GM12878 (cell line): Measurements from ENCODE around the gene CFHR2. TPM values are rescaled to one million over a fixed set of nuclear protein-coding genes. Genes with fewer than 3 reads are reported as not detected.
"Not testable (repeated sequence)": the region's sequence is repeated elsewhere in the genome, so short reads cannot be mapped to it uniquely, and the experiment has no call there.

ENCODE experiments used
- ATAC-seq: fragments of 200-7000 bp; cut with Tn5 transposase; 3 replicates; pipeline ENCODE4 v1.9.1; 2020; ENCODE audit warnings: mild to moderate bottlenecking, moderate library complexity
- BruUV-seq: library from RNA; stranded (reverse); fragments of 400-500 nt; replicated peaks from 2 replicates; lab custom pipeline; 2021; lab: Mats Ljungman, UMichigan
- CTCF ChIA-PET: fragments of 300-600 bp; sonication (Branson Sonifier 250); formaldehyde crosslinking; extraction: SDS; loops from one replicate; lab custom pipeline; 2021; ENCODE audit warnings: inconsistent platforms; lab: Yijun Ruan, JAX
- POLR2A ChIA-PET: fragments of 350-600 bp; formaldehyde crosslinking; extraction: SDS; loops from one replicate; lab custom pipeline; 2021; ENCODE audit warnings: inconsistent platforms; lab: Charles Lee
- RAD21 ChIA-PET: fragments of 300-600 bp; sonication (Branson Sonifier 250); formaldehyde crosslinking; loops from one replicate; lab custom pipeline; 2023; ENCODE audit warnings: antibody characterized with exemption; ENCODE audit not compliant: unreplicated experiment; lab: Charles Lee
- SMC1A ChIA-PET: fragments of 300-600 bp; sonication (Branson Sonifier 250); formaldehyde crosslinking; loops from one replicate; lab custom pipeline; 2023; ENCODE audit not compliant: unreplicated experiment, uncharacterized antibody; lab: Charles Lee
- DNase-seq: peaks from one replicate; pipeline ENCODE4 v3.0.0-alpha.2; 2011; ENCODE audit warnings: low read depth, low spot score
- FAIRE-seq: peaks from 3 replicates; lab custom pipeline; 2011; peaks lifted over from hg19 to GRCh38; lab: Jason Lieb, UNC
- H2AFZ ChIP-seq: 2 replicates; pipeline ENCODE4 v1.6.0; 2011; ENCODE audit warnings: low read depth, low read length, control low read depth; ENCODE audit not compliant: control insufficient read depth
- H3K27ac ChIP-seq: 2 replicates; pipeline ENCODE4 v1.5.1; 2011; ENCODE audit warnings: control low read depth; ENCODE audit not compliant: control insufficient read depth, insufficient read depth
- H3K27me3 ChIP-seq, 2 experiments: replicated peaks in 1 of 2; 2 replicates each; pipeline versions ENCODE4 v1.6.0 to v1.6.1; 2011; ENCODE audit warnings: low read length in 1 of 2; ENCODE audit not compliant: control insufficient read depth in 2 of 2, insufficient read depth in 2 of 2
- H3K36me3 ChIP-seq, 2 experiments: 2 replicates each; pipeline ENCODE4 v1.5.1; 2011; ENCODE audit warnings: low read length in 1 of 2; ENCODE audit not compliant: control insufficient read depth in 2 of 2, insufficient read depth in 2 of 2
- H3K4me1 ChIP-seq: 2 replicates; pipeline ENCODE4 v1.6.1; 2011; ENCODE audit warnings: mild to moderate bottlenecking, low read length, moderate library complexity, mixed read lengths; ENCODE audit not compliant: control insufficient read depth, insufficient read depth
- H3K4me2 ChIP-seq: 2 replicates; pipeline ENCODE4 v1.6.0; 2011; ENCODE audit warnings: control low read depth; ENCODE audit not compliant: control insufficient read depth, insufficient read depth
- H3K4me3 ChIP-seq: fragments of 200-600 bp; sonication (generic); 2 replicates; pipeline ENCODE4 v1.5.1; 2016
- H3K79me2 ChIP-seq: 2 replicates; pipeline ENCODE4 v1.6.0; 2011; ENCODE audit warnings: low read length; ENCODE audit not compliant: control insufficient read depth, insufficient read depth
- H3K9ac ChIP-seq: 2 replicates; pipeline ENCODE4 v1.8.0; 2011; ENCODE audit warnings: low read length, control low read depth, mixed read lengths; ENCODE audit not compliant: control insufficient read depth, insufficient read depth
- H3K9me3 ChIP-seq: replicated peaks from 3 replicates; pipeline ENCODE4 v1.5.1; 2011; ENCODE audit warnings: mild to moderate bottlenecking, low read length; ENCODE audit not compliant: control insufficient read depth, insufficient read depth
- H4K20me1 ChIP-seq: 2 replicates; pipeline ENCODE4 v1.6.0; 2011; ENCODE audit not compliant: control insufficient read depth, insufficient read depth
- BHLHE40 ChIP-seq, 2 experiments: fragments of 450-650 bp in 1 of 2; IDR thresholded peaks; 2 replicates each; pipeline ENCODE4 v1.6.1; 2011 to 2017; ENCODE audit warnings: low read depth in 2 of 2, borderline replicate concordance in 1 of 2, improper control_type of control experiment in 1 of 2, low read length in 1 of 2, mild to moderate bottlenecking in 1 of 2
- EZH2 ChIP-seq: IDR thresholded peaks from 2 replicates; pipeline ENCODE4 v1.6.1; 2012; ENCODE audit warnings: low read depth, mild to moderate bottlenecking, control low read depth, inconsistent platforms, low read length, borderline replicate concordance; ENCODE audit not compliant: control insufficient read depth
- MEF2A ChIP-seq: IDR thresholded peaks from 2 replicates; pipeline ENCODE4 v1.6.1; 2011; ENCODE audit warnings: low read depth, mild to moderate bottlenecking, low read length, moderate library complexity; ENCODE audit not compliant: insufficient read depth
- NFIC ChIP-seq: IDR thresholded peaks from 2 replicates; pipeline ENCODE4 v1.6.1; 2012; ENCODE audit warnings: low read depth, mild to moderate bottlenecking, inconsistent platforms, low read length, moderate library complexity
- NFYA ChIP-seq: IDR thresholded peaks from 2 replicates; pipeline ENCODE4 v1.6.1; 2011; ENCODE audit warnings: low read depth, mild to moderate bottlenecking, low read length, improper control_type of control experiment, borderline replicate concordance
- RUNX3 ChIP-seq: IDR thresholded peaks from 2 replicates; pipeline ENCODE4 v1.6.1; 2012; ENCODE audit warnings: low read length, inconsistent platforms
- SRF ChIP-seq, 2 experiments: IDR thresholded peaks; 2 replicates each; pipeline ENCODE4 v1.6.1; 2011; ENCODE audit warnings: low read depth in 2 of 2, low read length in 2 of 2, mild to moderate bottlenecking in 1 of 2, moderate library complexity in 1 of 2
- TCF12 ChIP-seq: IDR thresholded peaks from 2 replicates; pipeline ENCODE4 v1.6.1; 2011; ENCODE audit warnings: low read depth, mild to moderate bottlenecking, low read length
- ZNF384 ChIP-seq: IDR thresholded peaks from 2 replicates; pipeline ENCODE4 v1.6.1; 2012; ENCODE audit warnings: low read depth, mild to moderate bottlenecking, low read length, improper control_type of control experiment, borderline replicate concordance
- ZNF622 ChIP-seq: fragments of 450-650 bp; IDR thresholded peaks from 2 replicates; pipeline ENCODE4 v1.6.1; 2017; ENCODE audit warnings: mild to moderate bottlenecking, inconsistent platforms
- WGBS: methylation state at CpG from one replicate; pipeline ENCODE4 v1.1.6; 2016; ENCODE audit warnings: low lambda C conversion rate; ENCODE audit not compliant: insufficient replicate concordance, insufficient coverage; ENCODE audit errors: missing lambda C conversion rate; 5-methylcytosine and 5-hydroxymethylcytosine counted together
- in situ Hi-C: fragments of 300-500 bp; cut with MboI; formaldehyde crosslinking; loops from 9 replicates; pipeline ENCODE4 v1.14.3; 2018; ENCODE audit warnings: mixed read lengths
- intact Hi-C: fragments of 100-400 bp; cut with micrococcal nuclease; formaldehyde crosslinking; loops from one replicate; pipeline ENCODE4 v1.14.2; 2022; ENCODE audit not compliant: unreplicated experiment
- polyA plus RNA-seq, 11 experiments: library from polyadenylated mRNA; depleted of rRNA in 4 of 11; unstranded in 6 of 11; stranded (reverse) in 5 of 11; fragments of >200 nt; fragmentation: Nextera tagmentation in 4 of 11; fragmentation: Illumina TruSeq in 1 of 11; extraction: Ambion mirVana in 4 of 11; extraction: Trizol in 1 of 11; gene quantifications; 1 replicate in 1 of 11; 2 replicates in 10 of 11; pipeline versions ENCODE4 v1.2.1 to v1.2.3, GENCODE V29; 2011 to 2016; ENCODE audit warnings: inconsistent platforms in 2 of 11, missing spikeins in 2 of 11, low read depth in 1 of 11
- total RNA-seq, 4 experiments: library from RNA; depleted of rRNA in 3 of 4; stranded (reverse); fragments of >200 nt in 3 of 4; fragmentation: Illumina TruSeq in 1 of 4; extraction: Trizol in 1 of 4; gene quantifications; 2 replicates each; pipeline versions ENCODE4 v1.2.1 to v1.2.3, GENCODE V29; 2013 to 2021
- TF ChIP-seq, protein P1 (sequence below): fragments of 450-650 bp; IDR thresholded peaks from 2 replicates; pipeline ENCODE4 v1.6.1; 2018; ENCODE audit warnings: borderline replicate concordance, mild to moderate bottlenecking; ENCODE audit not compliant: partially characterized antibody

CFHR2 gene
- total and polyA plus RNA-seq, 10 of the 15 experiments (the other 5 are each of a cell fraction or from before 2014, with no cell fraction given): not detected

DNA sequence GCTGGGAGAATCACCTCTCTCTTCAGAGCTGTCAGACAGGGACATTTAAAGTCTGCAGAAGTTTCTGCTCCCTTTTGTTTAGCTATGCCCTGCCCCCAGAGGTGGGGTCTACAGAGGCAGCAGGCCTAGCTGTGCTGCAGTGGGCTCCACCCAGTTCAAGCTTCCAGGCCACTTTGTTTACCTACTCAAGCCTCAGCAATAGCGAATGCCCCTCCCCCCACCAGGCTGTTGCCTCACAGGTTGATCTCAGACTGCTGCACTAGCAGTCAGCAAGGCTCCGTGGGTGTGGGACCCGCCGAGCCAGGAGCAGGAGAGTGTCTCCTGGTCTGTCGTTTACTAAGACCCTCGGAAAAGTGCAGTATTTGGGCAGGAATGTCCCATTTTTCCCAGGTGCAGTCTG lies 2.1 kb upstream of the CFHR2 start:
- H4K20me1 ChIP-seq, in situ Hi-C loops, POLR2A ChIA-PET, BruUV-seq, ATAC-seq, H3K9me3 ChIP-seq, H2AFZ ChIP-seq, H3K27ac ChIP-seq, H3K4me2 ChIP-seq, H3K79me2 ChIP-seq, DNase-seq, CTCF ChIA-PET, H3K9ac ChIP-seq, H3K27me3 ChIP-seq, FAIRE-seq, SMC1A ChIA-PET, RAD21 ChIA-PET, H3K4me3 ChIP-seq, H3K36me3 ChIP-seq, H3K4me1 ChIP-seq: not testable (repeated sequence)
- intact Hi-C loops: loop anchor here (5.0 kb wide), 1 partner anchor 124 kb away; the partner anchor contains the start of gene CFHR1
- 7% methylated on average over 6 of the region's 6 CpGs for WGBS

DNA sequence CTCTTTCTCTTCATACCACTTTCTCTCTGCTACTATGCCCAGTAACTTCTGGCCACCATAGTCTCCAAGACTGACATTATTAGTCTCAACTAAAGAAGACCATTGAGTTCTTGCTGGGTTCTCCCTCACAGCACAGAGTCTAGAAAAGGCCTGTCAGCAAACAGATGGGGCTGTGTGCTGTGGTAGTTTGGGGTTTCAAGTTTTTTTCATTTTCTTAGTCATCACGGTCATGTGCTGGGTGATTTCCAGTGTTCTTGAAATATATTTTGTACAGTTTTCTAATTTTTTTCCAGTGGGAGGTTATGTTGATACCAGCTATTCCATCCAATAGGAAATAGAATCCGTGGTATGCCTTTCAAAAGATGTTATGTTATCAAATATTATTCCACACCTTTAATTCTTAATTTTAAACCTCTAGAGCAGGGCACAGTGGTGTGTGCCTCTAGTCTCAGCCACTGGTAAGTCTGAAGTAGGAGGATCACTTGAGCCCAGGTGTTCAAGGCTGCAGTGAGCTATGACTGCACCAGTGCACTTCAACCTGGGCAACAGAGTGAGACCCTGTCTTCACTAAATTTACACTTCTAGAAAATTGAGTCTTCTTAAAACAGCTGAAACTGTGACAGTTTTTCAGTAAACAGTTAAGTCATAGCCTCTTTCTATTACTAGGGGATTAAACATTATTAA lies 8.3 kb downstream of the CFHR2 start:
- RAD21 ChIA-PET: no interaction called here
- Histone ChIP-seq H3K27ac (no peak overlapping the region), H3K4me1 (no peaks in the 10 kb centered on the region), H3K9ac (no peak overlapping the region), H3K4me2 (no peak overlapping the region), H4K20me1 (no peaks in the 10 kb centered on the region), H3K36me3 (no peaks in the 10 kb centered on the region), H3K27me3 (no peaks in the 10 kb centered on the region), H2AFZ (no peak overlapping the region), H3K9me3 (no peaks in the 10 kb centered on the region), H3K4me3 (no peak overlapping the region; the same call in 1 of the 2 replicates), H3K79me2 (no peaks in the 10 kb centered on the region)
- intact Hi-C loops (no loop called here), in situ Hi-C loops (no loop called here)
- SMC1A ChIA-PET: interaction anchor here (1.0 kb wide), 1 partner anchor 234 kb away, joined by 3 read pairs; no protein-coding TSS in a partner anchor
- DNase-seq: peak; percentile 1
- no peak for FAIRE-seq
- BruUV-seq: no TSS peak
- CTCF ChIA-PET: interaction anchor here (0.6 kb wide), 1 partner anchor 896 kb away, joined by 3 read pairs; no protein-coding TSS in a partner anchor
- ATAC-seq: peak; percentile 93
- POLR2A ChIA-PET: no interaction called here
- 0% methylated on average over 2 of the region's 2 CpGs for WGBS
- TF ChIP-seq ZNF622: no peak
- peak; percentile 33; the same call in 1 of the 2 replicates for TF ChIP-seq NFIC
- peak; percentile 49 for TF ChIP-seq ZNF384
- peak; percentile 8 to 15; a peak in 1 of 4 replicates for TF ChIP-seq BHLHE40 (IDR thresholded peaks at IDR 0.05; ENCODE audit: borderline replicate concordance in 1 of 2, low read depth in 2 of 2, low read length in 1 of 2)
- peak; percentile 63 for TF ChIP-seq RUNX3
- TF ChIP-seq EZH2: no peak
- 0 out of 2 replicates have a peak, but pooled peaks have one; percentile 37 for TF ChIP-seq MEF2A
- TF ChIP-seq SRF (IDR thresholded peaks at IDR 0.05; ENCODE audit: low read depth in 2 of 2, low read length in 2 of 2): no peak
- peak; percentile 12; the same call in 1 of the 2 replicates for TF ChIP-seq TCF12
- TF ChIP-seq, protein P1, sequence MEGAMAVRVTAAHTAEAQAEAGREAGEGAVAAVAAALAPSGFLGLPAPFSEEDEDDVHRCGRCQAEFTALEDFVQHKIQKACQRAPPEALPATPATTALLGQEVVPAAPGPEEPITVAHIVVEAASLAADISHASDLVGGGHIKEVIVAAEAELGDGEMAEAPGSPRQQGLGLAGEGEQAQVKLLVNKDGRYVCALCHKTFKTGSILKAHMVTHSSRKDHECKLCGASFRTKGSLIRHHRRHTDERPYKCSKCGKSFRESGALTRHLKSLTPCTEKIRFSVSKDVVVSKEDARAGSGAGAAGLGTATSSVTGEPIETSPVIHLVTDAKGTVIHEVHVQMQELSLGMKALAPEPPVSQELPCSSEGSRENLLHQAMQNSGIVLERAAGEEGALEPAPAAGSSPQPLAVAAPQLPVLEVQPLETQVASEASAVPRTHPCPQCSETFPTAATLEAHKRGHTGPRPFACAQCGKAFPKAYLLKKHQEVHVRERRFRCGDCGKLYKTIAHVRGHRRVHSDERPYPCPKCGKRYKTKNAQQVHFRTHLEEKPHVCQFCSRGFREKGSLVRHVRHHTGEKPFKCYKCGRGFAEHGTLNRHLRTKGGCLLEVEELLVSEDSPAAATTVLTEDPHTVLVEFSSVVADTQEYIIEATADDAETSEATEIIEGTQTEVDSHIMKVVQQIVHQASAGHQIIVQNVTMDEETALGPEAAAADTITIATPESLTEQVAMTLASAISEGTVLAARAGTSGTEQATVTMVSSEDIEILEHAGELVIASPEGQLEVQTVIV: no peak
- TF ChIP-seq NFYA: no peak
